NT2/D1 (cell line): ENCODE results near the gene PSMA6.

Experiments
- SUZ12 ChIP-seq: IDR thresholded peaks from 2 replicates; pipeline ENCODE4 v1.6.1; 2011; ENCODE audit not compliant: insufficient read length, insufficient read depth; ENCODE audit errors: extremely low read depth
- ZNF274 ChIP-seq: IDR thresholded peaks from 2 replicates; pipeline ENCODE4 v1.6.1; 2011; ENCODE audit warnings: mild to moderate bottlenecking, low read depth, low read length

DNA sequence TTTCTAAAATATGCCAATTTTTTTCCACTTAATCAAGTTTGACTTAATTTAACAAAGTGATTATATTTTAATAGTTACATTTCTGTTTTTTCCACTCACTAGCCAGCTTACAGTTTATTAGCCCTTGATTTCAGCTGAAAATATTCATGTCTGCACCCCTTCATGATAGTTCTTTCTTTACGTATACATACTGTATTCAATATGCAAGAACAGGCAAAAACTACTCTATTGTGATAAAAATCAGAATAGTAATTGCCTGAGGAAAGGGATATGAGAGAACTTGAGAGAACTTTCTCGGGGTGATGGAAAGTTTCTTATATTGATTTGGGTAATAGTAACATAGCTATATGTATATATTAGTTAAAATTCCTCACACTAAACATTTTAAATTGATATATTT, 17.4 kb upstream of the PSMA6 start:
- no peak for TF ChIP-seq SUZ12
- no peak for TF ChIP-seq ZNF274
